NAMALWA (cell line): ENCODE results near the gene FAM180A.
"Not testable (repeated sequence)": the region's sequence is repeated elsewhere in the genome, so short reads cannot be mapped to it uniquely, and the experiment has no call there.

ENCODE experiments used
- DNase-seq: peaks from one replicate; pipeline ENCODE4 v3.0.0-alpha.2; 2015; ENCODE audit warnings: low spot score

The FAM180A gene

DNA sequence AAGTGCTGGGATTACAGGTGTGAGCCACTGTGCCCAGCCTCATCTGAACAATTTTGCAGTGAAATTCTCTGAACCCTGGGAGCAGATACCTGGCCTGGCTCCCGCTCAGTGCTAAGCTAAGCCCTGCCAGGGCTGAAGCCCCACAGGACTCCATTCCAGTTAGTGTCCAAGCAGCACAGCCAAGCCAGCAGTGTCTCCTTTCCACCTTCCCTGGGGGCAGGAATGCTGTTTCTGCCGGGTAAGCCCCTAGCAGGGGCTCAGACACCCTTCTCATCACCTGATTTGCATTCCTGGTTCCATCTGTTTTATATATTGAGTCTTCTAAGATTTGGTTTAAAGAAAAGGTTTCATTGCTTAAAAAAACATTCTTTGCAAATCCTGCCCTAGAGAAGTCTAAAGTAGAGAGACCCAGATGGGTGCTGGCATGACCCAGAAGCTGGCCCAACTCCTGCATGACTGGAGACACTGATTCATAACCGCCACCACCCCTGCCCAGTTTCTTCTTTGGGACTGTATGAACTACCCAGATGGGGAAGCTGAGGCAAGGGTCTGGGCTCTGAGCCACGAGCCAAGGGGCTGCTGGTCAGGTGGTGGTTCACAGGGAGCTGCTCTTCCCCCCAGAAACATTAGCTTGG, 34.7 kb downstream of the FAM180A start:
- no peak for DNase-seq

DNA sequence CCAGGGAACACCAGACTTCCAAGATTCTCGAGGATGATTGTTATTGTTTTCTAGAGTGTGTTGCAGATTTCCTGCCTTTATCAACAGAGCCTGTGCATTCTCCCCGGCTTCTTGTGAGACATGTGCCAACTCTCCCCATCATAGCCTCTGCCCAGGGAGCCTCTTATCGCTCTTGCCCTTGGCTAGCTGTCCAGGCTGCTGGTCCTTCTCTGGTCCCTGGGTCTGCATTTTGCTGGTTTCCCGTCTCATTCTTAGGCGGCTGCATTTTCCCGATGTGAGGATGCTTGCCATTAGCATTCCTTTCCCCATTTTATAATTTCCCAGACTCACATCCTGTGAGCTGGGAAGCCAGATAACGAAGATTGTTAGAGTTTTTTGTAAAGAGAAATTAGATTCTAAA, 35.8 kb downstream of the FAM180A start:
- DNase-seq, result no peak

DNA sequence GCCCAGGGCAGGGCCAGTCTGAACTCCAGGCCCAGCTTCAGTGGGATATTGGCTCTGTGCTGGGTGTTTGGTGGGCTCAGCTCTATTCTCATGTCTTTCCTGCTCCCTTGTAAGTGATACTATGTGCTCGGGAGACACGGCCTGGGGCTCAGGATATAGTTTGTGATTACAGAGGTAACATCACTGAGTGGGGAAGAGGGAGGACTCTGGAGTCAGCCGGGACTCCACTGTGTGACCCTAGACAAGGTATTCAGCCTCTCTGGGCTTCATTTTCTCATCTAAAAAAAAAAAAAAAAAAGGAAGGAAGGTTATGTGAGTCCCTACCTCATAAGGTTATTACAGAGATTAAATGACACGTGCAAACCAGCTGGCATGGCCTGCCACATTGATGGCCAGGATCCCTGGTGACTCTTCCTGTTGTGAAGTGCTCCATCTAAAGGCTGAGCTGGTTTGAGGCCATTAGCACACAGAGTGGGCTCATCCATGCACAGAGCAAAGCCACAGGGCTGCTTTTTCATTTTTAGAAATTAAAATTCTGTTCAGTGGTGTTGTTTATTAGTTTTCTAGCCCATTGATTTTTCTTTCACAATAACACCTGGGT, 36.3 kb downstream of the FAM180A start:
- peak; percentile 19 for DNase-seq

DNA sequence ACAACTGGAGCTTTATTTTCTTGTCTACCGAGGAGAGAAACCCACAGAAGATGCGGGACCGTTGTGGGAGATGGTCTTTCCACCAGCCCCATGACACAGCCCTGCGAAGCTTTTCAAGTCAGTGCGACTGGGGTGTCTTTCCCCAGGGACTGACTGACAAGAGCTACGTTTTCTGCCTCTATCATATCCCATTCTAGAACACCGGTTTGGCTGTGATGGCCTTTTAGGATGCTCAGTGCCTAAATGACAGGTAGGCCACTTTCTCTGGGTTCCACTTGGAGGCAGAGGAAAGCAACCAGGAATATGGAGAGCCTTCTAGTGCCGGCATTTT, 37.5 kb downstream of the FAM180A start:
- DNase-seq, result no peak

DNA sequence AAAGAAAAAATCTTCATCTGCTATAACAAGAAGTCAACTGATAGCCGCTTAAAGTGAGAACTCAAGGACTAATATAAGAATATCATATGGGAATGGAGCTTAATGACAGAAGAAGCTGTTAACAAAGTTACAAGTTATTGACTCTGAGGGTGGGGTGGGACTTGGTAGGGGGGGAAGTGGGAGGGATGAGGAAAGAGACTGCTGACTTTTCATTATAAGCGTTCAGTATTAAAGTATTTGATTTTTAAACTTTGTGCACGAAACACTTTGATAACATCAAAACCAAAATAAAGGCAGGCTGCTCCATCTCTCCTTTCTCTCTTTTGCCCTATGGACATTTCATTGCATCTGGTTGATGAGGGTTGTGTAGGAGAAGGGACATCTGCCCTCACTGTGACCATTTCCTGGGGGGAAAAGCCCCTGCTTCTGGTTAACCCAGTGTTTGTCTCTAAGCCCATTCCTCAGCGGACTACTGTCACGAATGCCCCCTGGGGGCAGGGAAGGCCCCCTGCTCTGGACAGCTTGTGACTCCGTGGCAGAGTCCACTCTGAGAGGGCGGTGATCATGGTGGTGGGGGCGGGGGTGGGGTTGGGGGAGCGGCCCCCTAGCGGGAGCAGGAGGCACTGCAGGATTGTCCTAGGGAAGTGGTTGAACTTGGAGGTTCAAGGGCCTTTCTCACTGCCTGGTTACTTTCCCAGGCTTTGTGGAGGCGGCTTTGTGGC, 38.0 kb downstream of the FAM180A start:
- peak; percentile 46 for DNase-seq

DNA sequence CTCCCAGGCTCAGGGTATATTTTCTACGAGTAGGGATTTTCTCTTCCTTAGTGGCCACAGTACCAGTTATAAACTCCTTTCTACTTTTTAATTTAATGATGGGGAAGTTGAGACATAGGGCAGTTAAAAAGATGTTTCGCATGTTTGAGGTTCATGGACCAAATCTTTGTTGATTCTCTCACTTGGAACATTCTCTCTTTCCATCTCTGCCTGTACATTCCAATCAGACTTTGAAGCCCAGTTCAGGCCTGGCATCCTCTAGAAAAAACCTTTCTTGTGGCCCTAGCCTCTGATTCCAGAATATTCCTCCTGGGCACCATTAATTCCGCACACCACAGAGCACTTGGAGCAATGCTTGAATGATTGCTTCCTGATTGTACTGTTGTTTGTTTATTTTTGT, 39.1 kb downstream of the FAM180A start:
- no peak for DNase-seq

DNA sequence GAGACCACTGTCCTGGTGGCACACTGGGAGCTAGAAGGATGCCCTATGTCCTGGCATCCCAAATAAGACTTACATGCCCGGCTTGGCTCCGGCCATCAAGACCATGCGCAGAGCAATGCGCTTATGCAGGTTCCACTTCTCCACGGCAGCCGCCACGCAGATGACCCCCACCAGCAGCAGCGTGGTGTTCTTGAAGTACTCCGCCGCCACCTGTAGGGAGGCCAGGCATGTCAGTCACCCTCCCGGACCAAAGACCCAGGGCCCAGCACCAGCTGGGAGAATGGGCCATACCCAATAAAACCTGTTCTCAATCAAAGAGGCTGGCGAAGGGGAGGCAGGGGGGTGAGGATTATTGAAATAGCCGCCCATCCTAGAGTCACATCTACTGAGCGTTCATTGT, 40.6 kb downstream of the FAM180A start:
- no peak for DNase-seq

DNA sequence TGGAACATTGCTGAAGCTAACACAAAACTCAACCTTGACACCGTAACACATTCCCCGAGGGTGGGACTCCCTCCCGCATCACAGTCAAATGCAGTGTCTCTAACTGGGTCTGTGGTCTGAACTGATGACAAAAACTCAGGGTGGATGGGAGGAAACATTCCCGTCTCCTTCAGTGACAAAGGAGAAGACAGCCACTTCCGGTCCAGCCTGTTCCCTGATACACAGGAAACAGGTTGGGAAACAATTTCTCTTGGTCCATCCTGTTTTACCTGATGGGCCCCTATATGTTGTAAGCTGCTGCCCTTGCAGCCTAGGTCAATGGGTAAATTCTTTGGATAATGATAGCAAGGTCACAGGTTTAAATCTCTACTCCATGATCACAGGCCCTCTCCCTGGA, 41.0 kb downstream of the FAM180A start:
- DNase-seq, result no peak

DNA sequence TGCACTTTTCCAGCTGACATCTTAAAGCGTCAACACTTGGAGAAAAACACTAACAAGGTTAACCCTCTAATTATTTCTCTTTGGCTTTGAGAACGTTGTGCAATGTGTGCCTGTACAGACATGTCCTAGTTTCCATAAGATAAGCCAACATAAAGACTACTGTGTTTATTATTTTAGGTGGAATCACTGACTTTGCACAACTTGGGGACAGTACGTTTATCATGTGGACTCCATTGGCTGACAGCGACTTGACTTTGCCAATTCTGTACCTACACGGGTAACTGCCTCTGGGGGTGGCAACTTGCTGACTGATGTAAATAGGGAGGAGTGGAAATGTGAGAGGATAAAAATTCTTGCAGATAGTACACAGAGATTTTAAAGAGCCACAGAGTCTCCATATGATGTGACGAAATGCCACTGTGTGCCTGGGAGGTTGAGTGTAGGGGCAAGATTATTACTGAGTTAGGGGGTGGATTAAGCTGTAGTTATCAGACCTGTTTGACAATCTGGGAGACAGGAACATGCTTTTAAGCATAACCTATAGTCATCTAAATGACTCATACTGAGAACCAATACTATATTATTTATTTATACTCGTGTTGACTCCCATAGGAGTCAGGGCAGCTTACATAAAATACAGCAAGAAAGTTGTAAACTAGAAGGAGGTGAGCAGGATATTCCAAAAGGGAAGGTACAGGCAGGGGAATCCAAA, 41.6 kb downstream of the FAM180A start:
- no peak for DNase-seq

DNA sequence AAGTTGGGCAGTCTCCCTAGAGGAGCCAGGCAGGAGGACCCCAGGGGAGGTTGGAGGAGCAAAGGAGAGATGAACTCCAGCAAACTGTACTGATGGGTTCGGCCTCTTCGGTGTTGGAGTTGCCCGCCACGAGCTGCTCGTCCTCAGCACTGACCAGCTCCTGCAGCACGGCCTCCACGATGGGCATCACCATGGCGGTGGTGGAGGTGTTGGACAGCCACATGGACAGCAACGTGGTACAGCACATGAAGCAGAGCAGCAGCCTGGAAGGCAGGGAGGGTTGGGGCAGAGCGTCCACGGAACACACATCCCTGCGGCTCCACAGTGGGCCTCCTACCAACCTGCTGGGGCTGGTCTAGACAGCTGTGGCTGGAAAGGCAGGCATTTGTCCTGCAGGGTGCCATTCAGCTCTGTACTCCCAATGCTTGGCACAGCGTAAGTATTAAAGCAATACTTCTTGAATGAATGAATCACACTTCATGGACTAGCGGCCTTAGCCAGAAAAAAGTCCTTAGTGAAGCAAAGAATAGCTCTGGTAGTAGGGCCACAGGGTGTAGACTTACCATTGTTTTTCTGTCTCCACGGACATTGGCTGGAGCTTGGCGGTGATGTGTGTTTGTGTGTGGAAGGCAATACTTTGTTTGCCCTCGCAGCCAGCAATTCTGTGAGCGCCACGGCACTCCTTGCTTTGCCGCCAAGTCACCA, 42.4 kb downstream of the FAM180A start:
- DNase-seq, result no peak

DNA sequence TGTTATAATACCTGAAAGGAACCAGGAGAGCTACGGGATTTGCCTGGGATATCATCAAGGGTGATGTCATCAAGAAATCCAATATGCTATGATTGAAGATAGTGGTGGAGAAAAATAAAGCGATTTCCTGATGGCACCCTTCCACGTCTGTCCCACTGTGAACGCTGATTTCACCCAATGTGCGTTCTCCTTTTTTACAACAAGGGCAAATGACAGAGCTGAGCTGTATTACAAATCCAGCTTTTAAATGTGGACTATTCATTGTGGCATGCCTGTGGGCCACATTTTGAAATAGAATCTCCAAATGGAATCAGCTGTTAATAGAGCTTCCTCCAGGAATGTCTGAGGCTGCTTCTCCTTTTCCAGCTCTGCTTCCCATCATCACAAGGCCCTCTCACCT, 43.9 kb downstream of the FAM180A start:
- DNase-seq, result no peak

DNA sequence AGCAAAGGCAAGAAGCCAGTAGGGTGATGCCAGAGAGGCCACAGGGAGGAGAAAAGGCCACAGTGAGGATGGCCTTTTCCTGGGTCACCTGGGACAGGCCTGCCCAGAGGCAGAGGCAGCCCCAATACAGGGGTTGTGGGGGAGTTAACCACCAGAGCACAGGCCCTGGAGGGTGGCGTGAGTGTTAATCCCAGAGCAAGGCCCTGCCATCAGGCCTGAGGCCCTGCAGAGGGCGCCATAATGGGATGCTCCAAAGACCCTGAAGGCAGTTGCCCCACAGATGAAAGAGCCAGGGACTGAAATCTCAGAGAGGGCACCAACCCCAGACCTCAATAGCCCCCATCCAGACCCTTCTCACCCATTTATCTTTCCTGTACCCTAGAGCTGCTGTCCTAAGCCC, 44.5 kb downstream of the FAM180A start:
- DNase-seq, result peak; percentile 45

DNA sequence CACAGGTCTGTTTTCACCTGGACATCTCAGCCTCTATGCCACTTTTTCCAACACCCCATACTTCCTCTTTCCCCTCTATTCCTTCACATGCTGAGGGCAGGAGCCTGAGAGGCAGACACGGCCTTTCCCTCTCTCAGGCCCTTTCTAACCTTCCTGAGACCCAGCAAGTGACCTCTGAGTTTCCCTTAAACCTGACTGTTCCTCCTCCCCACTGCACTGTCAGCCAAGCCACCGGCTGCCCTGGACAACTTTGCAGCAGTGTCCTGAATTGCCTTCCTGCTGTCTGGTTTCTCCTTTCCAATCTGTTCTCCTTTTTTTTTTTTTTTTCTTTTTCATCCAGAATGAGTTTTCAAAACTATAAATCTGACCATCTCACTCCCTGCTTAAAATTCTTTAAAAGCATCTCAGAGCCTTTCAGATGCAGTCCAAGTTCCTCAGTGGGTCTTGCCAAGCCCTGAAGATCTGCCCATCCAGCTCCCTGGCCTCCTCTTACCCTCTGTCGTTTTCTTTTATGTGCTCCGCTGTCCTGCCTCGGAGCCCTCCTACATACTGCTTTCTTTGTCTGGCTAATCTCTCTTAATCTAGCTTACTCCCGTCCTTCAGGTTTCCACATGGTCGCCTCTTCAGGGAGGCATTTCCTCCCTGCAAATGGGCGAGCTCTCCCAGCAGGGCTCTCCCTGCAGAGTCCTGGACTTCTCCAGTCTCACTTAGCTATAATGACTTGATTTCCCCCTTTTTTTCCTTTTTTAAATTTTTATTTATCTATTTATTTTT, 51.1 kb downstream of the FAM180A start:
- DNase-seq, result no peak

DNA sequence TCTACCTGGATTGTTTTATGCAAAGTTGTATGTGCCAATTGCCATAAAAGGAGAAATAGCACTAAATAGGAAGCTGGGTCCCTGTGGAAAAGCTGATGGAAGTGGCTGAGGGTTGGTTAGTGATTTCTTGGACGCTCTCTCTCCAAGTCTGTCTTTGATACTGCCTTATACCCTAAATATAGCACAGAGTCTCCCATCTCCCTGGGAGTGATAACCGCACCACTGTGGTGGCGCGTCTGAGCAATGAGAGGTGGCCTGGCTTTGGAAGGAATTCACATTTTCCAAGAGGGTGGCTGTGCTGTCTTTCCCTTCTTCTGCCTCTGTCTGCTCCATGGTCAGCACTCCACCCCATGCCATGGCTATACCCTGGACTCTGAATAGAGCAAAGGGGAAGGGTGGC, 55.1 kb downstream of the FAM180A start:
- DNase-seq, result no peak

DNA sequence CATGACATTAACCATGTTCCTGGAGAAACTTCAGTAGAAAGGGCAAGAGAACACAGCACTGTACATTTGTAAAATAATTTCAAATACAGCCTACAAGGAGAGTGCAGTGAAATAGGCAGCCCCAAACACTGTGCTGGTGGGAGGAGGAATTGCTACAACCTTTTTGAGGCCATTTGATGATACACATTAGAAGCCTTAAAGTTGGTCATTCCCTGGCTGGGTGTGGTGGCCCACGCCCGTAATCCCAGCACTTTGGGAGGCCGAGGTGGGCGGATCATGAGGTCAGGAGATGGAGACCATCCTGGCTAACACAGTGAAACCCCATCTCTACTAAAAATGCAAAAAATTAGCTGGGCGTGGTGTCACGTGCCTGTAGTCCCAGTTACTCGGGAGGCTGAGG, 56.0 kb downstream of the FAM180A start:
- DNase-seq, result not testable (repeated sequence)

DNA sequence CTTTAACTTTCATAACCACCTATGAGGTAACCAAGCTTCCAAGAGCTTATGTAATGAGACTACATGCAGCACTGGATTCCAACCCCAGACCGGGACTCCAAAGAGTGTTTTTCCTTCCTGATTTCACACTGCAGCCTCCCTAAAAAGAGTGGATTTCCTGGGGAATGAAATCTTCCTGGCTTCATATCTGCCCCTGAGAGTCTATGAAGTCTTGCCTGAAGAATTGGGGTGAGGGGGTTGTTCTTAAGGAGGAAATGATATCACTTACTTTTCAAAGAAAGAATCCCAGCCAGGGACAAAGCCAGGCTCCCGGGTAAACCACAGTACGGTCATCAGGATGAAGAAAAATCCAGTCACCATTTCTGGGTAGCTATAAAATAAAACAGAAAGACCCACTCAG, 56.6 kb downstream of the FAM180A start:
- DNase-seq, result no peak

DNA sequence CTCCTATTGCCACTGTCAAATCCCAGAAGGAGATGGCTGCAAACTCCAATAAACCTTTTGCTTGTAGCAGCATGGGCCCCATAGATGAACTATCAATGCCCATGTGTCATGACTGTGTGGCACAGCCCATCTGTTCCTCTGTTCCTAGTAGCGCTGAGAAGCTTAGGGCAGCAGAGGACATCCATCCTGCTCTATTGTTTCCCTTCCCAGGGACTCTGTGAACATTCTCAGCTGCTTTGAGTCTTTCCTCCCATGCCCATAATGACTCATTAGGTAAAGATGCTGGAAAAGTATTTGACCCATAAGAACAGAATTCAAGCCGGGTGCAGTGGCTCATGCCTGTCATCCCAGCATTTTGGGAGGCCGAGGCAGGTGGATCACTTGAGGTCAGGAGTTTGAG, 58.0 kb downstream of the FAM180A start:
- DNase-seq, result no peak

DNA sequence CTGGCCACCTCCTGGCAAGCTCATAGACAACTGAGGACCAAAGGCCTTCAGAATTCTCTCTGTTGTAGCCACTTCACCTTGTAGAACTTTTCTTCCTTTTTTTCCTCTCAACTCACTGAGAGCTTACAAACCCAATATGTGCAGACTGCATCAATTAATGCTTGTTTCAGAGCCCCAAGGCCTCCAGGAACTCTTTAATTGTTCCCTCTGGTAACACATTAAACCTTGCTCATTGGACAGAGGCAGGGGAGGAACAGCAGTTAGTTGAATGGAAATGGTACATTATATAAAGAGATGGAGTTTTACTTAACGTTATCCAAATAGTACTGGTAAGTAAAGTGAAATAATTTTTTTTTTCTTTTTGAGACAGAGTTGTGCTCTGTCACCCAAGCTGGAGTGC, 61.1 kb downstream of the FAM180A start:
- DNase-seq, result no peak

DNA sequence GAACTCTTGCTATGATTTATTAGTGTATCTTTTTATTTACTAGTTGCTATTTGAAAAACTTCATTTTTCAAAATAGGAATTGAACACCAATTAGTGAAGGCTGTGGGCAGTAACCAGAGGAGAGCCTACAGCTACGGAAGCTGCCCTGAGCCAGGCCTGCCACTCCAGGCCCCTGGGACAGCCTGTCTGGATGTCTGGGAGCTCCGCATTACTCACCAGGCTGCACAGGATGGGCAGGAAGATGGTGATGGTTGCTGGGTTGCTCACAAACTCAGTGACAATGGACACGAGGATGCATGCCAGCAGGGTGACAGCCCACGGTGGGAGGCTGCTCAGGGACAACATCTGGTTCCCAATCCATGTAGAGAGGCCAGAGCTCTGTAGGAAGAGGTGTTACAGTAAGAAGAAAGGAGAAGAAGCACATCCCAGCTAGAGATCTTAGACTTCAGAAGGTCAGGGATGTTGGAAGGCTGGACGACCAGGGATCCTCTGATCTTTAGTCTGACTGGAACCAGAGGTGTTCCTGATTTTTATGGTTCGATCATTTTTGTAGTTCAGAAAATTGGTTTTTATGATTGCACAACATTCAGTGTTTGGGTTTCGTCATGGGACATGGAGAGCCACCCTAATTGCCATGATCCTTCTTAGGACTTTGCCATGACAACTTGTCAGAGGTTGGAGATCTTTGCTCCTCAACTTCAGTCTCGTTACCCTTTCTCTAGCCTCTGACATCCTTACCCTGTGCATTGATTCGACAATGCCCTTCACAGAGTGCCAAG, 63.1 kb downstream of the FAM180A start:
- no peak for DNase-seq

DNA sequence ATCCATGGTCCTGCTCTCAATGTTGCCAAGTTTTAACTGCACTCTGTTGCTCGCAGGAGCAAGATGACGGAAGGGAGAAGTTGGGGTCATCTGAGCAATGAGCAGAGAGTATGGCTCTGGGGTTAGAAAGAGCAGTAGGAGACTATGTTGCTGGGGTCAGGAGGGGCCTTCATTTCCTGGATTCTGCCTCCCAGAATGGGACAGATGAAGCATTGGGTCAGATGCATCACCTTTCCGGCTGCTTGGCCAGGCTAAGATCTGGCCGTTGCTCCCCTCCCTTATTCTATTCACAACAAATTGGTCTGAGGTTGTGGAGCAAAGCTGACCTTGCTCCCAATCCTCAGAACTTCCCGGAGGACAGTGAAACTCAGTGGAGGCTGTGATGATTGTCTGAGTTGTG, 63.9 kb downstream of the FAM180A start:
- DNase-seq, result no peak

DNA sequence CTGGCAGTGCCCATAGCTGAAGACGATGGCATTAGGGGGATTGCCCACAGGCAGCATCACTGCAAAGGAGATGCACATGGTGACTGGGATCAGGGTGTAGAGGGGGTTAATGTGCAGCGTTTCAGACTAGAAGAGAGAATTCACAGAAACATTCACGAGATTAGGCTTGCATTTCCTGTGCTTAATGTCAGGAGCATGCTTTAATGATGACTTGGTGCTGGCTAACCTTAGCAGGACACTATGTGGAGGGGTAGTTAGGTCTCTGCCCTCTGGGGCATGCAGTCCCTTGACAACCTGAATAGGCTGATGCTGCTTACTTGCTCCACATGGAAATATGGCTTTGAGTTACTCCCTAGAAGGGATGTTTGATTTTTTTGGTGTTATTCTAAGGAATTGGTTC, 64.5 kb downstream of the FAM180A start:
- DNase-seq, result no peak
